ENCODE measurements around the gene UBE2J2. TPM values are rescaled to one million over a fixed set of nuclear protein-coding genes. Genes with fewer than 3 reads are reported as not detected.

UBE2J2 gene
- total and polyA plus RNA-seq, 5 donors from 2014 or later = 56.4 to 97.5 (median 77.2) TPM

GRCh38 chr1:1226566-1227362 lies 46.9 kb downstream of the UBE2J2 start:
- Histone ChIP-seq H3K4me1 (ENCODE audit: control insufficient read depth, insufficient read depth, low read length, poor library complexity, severe bottlenecking) (peaks cover 21% of the 10 kb centered on the region), H3K27me3 (ENCODE audit: control insufficient read depth, insufficient read depth, low read length) (no peaks in the 10 kb centered on the region), H3K4me3 (ENCODE audit: low read depth, low read length) (no peak overlapping the region), H3K36me3 (ENCODE audit: control insufficient read depth, insufficient read depth, low read length) (peaks cover 47% of the 10 kb centered on the region), H3K9me3 (ENCODE audit: control insufficient read depth in 2 of 2, low read length in 2 of 2) (no peaks in the 10 kb centered on the region), H3K27ac (ENCODE audit: insufficient read depth, low read length, poor library complexity, severe bottlenecking) (no peak overlapping the region)
- Mint-ChIP-seq H3K4me3 (peak overlapping the region in 2 of 4 donors; percentile 15 to 47), H3K27me3 (no peaks in the 10 kb centered on the region), H3K36me3 (peaks cover 13% of the 10 kb centered on the region), H3K27ac (peak overlapping the region in 1 of 3 donors; percentile 74), H3K4me1 (peaks cover 0 to 42% (median 13%) of the 10 kb centered on the region in 4 donors), H3K9me3 (peaks cover 0 to 2% (median 0%) of the 10 kb centered on the region in 7 donors)
- ATAC-seq (ENCODE audit: low read depth in 2 of 2) (no peak), DNase-seq (no peak)

GRCh38 chr1:1225913-1226312 lies 47.7 kb downstream of the UBE2J2 start:
- Mint-ChIP-seq H3K36me3 (peaks cover 15% of the 10 kb centered on the region), H3K4me1 (peaks cover 0 to 37% (median 11%) of the 10 kb centered on the region in 4 donors), H3K27me3 (no peaks in the 10 kb centered on the region), H3K9me3 (peaks cover 0 to 2% (median 0%) of the 10 kb centered on the region in 7 donors), H3K4me3 (peak overlapping the region in 3 of 4 donors; percentile 15 to 47 (median 38)), H3K27ac (no peak overlapping the region)
- Histone ChIP-seq H3K9me3 (ENCODE audit: control insufficient read depth in 2 of 2, low read length in 2 of 2) (no peaks in the 10 kb centered on the region), H3K4me3 (ENCODE audit: low read depth, low read length) (no peak overlapping the region), H3K27me3 (ENCODE audit: control insufficient read depth, insufficient read depth, low read length) (no peaks in the 10 kb centered on the region), H3K27ac (ENCODE audit: insufficient read depth, low read length, poor library complexity, severe bottlenecking) (no peak overlapping the region), H3K4me1 (ENCODE audit: control insufficient read depth, insufficient read depth, low read length, poor library complexity, severe bottlenecking) (peaks cover 20% of the 10 kb centered on the region), H3K36me3 (ENCODE audit: control insufficient read depth, insufficient read depth, low read length) (peaks cover 53% of the 10 kb centered on the region)
- DNase-seq (no peak), ATAC-seq (ENCODE audit: low read depth in 2 of 2) (no peak)

GRCh38 chr1:1225238-1225845 lies 48.3 kb downstream of the UBE2J2 start:
- H3K9me3 Mint-ChIP-seq = peaks cover 0 to 2% (median 0%) of the 10 kb centered on the region in 7 donors
- DNase-seq (no peak), ATAC-seq (ENCODE audit: low read depth in 2 of 2) (no peak)
- H3K36me3 Mint-ChIP-seq = peaks cover 20% of the 10 kb centered on the region
- H3K4me1 ChIP-seq (ENCODE audit: control insufficient read depth, insufficient read depth, low read length, poor library complexity, severe bottlenecking) = peaks cover 14% of the 10 kb centered on the region
- H3K4me3 Mint-ChIP-seq = no peak overlapping the region
- no peak overlapping the region for H3K27ac ChIP-seq (ENCODE audit: insufficient read depth, low read length, poor library complexity, severe bottlenecking)
- H3K27me3 ChIP-seq (ENCODE audit: control insufficient read depth, insufficient read depth, low read length) = no peaks in the 10 kb centered on the region
- no peak overlapping the region for H3K4me3 ChIP-seq (ENCODE audit: low read depth, low read length)
- H3K4me1 Mint-ChIP-seq = peaks cover 0 to 36% (median 10%) of the 10 kb centered on the region in 4 donors
- no peaks in the 10 kb centered on the region for H3K27me3 Mint-ChIP-seq
- no peak overlapping the region for H3K27ac Mint-ChIP-seq
- H3K36me3 ChIP-seq (ENCODE audit: control insufficient read depth, insufficient read depth, low read length) = peaks cover 53% of the 10 kb centered on the region
- no peaks in the 10 kb centered on the region for H3K9me3 ChIP-seq (ENCODE audit: control insufficient read depth in 2 of 2, low read length in 2 of 2)

- no peak overlapping the region for H3K4me3 ChIP-seq (ENCODE audit: low read depth, low read length)
- H3K36me3 ChIP-seq (ENCODE audit: control insufficient read depth, insufficient read depth, low read length) = peaks cover 52% of the 10 kb centered on the region
- H3K9me3 ChIP-seq (ENCODE audit: control insufficient read depth in 2 of 2, low read length in 2 of 2) = no peaks in the 10 kb centered on the region
- H3K36me3 Mint-ChIP-seq = peaks cover 20% of the 10 kb centered on the region
- H3K27ac ChIP-seq (ENCODE audit: insufficient read depth, low read length, poor library complexity, severe bottlenecking) = no peak overlapping the region
- H3K27me3 Mint-ChIP-seq = no peaks in the 10 kb centered on the region
- H3K4me1 ChIP-seq (ENCODE audit: control insufficient read depth, insufficient read depth, low read length, poor library complexity, severe bottlenecking) = peaks cover 16% of the 10 kb centered on the region
- peaks cover 0 to 2% (median 0%) of the 10 kb centered on the region in 7 donors for H3K9me3 Mint-ChIP-seq
- H3K4me3 Mint-ChIP-seq = peak overlapping the region in 1 of 4 donors; percentile 52
- H3K27ac Mint-ChIP-seq = no peak overlapping the region
- no peak for DNase-seq
- peaks cover 0 to 30% (median 12%) of the 10 kb centered on the region in 4 donors for H3K4me1 Mint-ChIP-seq
- H3K27me3 ChIP-seq (ENCODE audit: control insufficient read depth, insufficient read depth, low read length) = no peaks in the 10 kb centered on the region
- no peak for ATAC-seq (ENCODE audit: low read depth in 2 of 2)
These were observed 49.8 kb downstream of the UBE2J2 start for GRCh38 chr1:1223891-1224290.

GRCh38 chr1:1223321-1223720 lies 50.3 kb downstream of the UBE2J2 start:
- no peak for DNase-seq
- Mint-ChIP-seq H3K4me1 (peaks cover 0 to 27% (median 12%) of the 10 kb centered on the region in 4 donors), H3K27ac (no peak overlapping the region), H3K36me3 (peaks cover 20% of the 10 kb centered on the region), H3K27me3 (no peaks in the 10 kb centered on the region), H3K9me3 (peaks cover 0 to 2% (median 0%) of the 10 kb centered on the region in 7 donors), H3K4me3 (peak overlapping the region in 2 of 4 donors; percentile 29 to 40)
- no peak overlapping the region for H3K4me3 ChIP-seq (ENCODE audit: low read depth, low read length)
- H3K9me3 ChIP-seq (ENCODE audit: control insufficient read depth in 2 of 2, low read length in 2 of 2) = no peaks in the 10 kb centered on the region
- no peak overlapping the region for H3K27ac ChIP-seq (ENCODE audit: insufficient read depth, low read length, poor library complexity, severe bottlenecking)
- peaks cover 46% of the 10 kb centered on the region for H3K36me3 ChIP-seq (ENCODE audit: control insufficient read depth, insufficient read depth, low read length)
- ATAC-seq (ENCODE audit: low read depth in 2 of 2) = no peak
- peaks cover 17% of the 10 kb centered on the region for H3K4me1 ChIP-seq (ENCODE audit: control insufficient read depth, insufficient read depth, low read length, poor library complexity, severe bottlenecking)
- H3K27me3 ChIP-seq (ENCODE audit: control insufficient read depth, insufficient read depth, low read length) = no peaks in the 10 kb centered on the region

- Histone ChIP-seq H3K27me3 (ENCODE audit: control insufficient read depth, insufficient read depth, low read length) (no peaks in the 10 kb centered on the region), H3K4me3 (ENCODE audit: low read depth, low read length) (no peak overlapping the region), H3K36me3 (ENCODE audit: control insufficient read depth, insufficient read depth, low read length) (peaks cover 40% of the 10 kb centered on the region), H3K27ac (ENCODE audit: insufficient read depth, low read length, poor library complexity, severe bottlenecking) (no peak overlapping the region), H3K4me1 (ENCODE audit: control insufficient read depth, insufficient read depth, low read length, poor library complexity, severe bottlenecking) (peaks cover 17% of the 10 kb centered on the region), H3K9me3 (ENCODE audit: control insufficient read depth in 2 of 2, low read length in 2 of 2) (no peaks in the 10 kb centered on the region)
- H3K27ac Mint-ChIP-seq = peak overlapping the region in 2 of 3 donors; percentile 14 to 75
- DNase-seq (no peak), ATAC-seq (ENCODE audit: low read depth in 2 of 2) (no peak)
- H3K4me1 Mint-ChIP-seq = peaks cover 0 to 32% (median 12%) of the 10 kb centered on the region in 4 donors
- H3K4me3 Mint-ChIP-seq = peak overlapping the region in 1 of 4 donors; percentile 29
- peaks cover 20% of the 10 kb centered on the region for H3K36me3 Mint-ChIP-seq
- H3K27me3 Mint-ChIP-seq = no peaks in the 10 kb centered on the region
- H3K9me3 Mint-ChIP-seq = peaks cover 0 to 2% (median 0%) of the 10 kb centered on the region in 7 donors
These were observed 51.0 kb downstream of the UBE2J2 start for GRCh38 chr1:1222575-1223225.

- H3K9me3 Mint-ChIP-seq = peaks cover 0 to 2% (median 0%) of the 10 kb centered on the region in 7 donors
- H3K27ac Mint-ChIP-seq = no peak overlapping the region
- H3K9me3 ChIP-seq (ENCODE audit: control insufficient read depth in 2 of 2, low read length in 2 of 2) = no peaks in the 10 kb centered on the region
- H3K27me3 ChIP-seq (ENCODE audit: control insufficient read depth, insufficient read depth, low read length) = no peaks in the 10 kb centered on the region
- no peak for ATAC-seq (ENCODE audit: low read depth in 2 of 2)
- H3K27me3 Mint-ChIP-seq = no peaks in the 10 kb centered on the region
- peaks cover 39% of the 10 kb centered on the region for H3K36me3 ChIP-seq (ENCODE audit: control insufficient read depth, insufficient read depth, low read length)
- H3K36me3 Mint-ChIP-seq = peaks cover 20% of the 10 kb centered on the region
- no peak overlapping the region for H3K27ac ChIP-seq (ENCODE audit: insufficient read depth, low read length, poor library complexity, severe bottlenecking)
- DNase-seq = no peak
- no peak overlapping the region for H3K4me3 ChIP-seq (ENCODE audit: low read depth, low read length)
- no peak overlapping the region for H3K4me3 Mint-ChIP-seq
- H3K4me1 Mint-ChIP-seq = peaks cover 0 to 30% (median 12%) of the 10 kb centered on the region in 4 donors
- H3K4me1 ChIP-seq (ENCODE audit: control insufficient read depth, insufficient read depth, low read length, poor library complexity, severe bottlenecking) = peaks cover 22% of the 10 kb centered on the region
These were observed 51.6 kb downstream of the UBE2J2 start for GRCh38 chr1:1221887-1222574.

Measured in CD4-positive, CD25-positive, alpha-beta regulatory T cell (primary cell).